HEK293 (cell line): Measurements from ENCODE around the gene MTARC2.

Experiments used
- REST ChIP-seq: fragments of 450-650 bp; formaldehyde crosslinking; IDR thresholded peaks from 2 replicates; pipeline ENCODE4 v1.5.1; 2016; ENCODE audit warnings: missing biosample characterization, missing genetic modification characterization
- ZBTB8A ChIP-seq: fragments of 450-650 bp; formaldehyde crosslinking; IDR thresholded peaks from 2 replicates; pipeline ENCODE4 v1.5.1; 2016; ENCODE audit warnings: missing biosample characterization, missing genetic modification characterization
- ZNF221 ChIP-seq: fragments of 450-650 bp; formaldehyde crosslinking; IDR thresholded peaks from 2 replicates; pipeline ENCODE4 v1.5.1; 2017; ENCODE audit warnings: missing biosample characterization, missing genetic modification characterization, borderline replicate concordance
- ZNF280D ChIP-seq: fragments of 450-650 bp; formaldehyde crosslinking; IDR thresholded peaks from 2 replicates; pipeline ENCODE4 v1.5.1; 2016; ENCODE audit warnings: missing biosample characterization, missing genetic modification characterization
- ZNF529 ChIP-seq: fragments of 450-650 bp; formaldehyde crosslinking; IDR thresholded peaks from 2 replicates; pipeline ENCODE4 v1.5.1; 2017; ENCODE audit warnings: missing genetic modification characterization, missing biosample characterization; ENCODE audit not compliant: insufficient replicate concordance
- ZNF560 ChIP-seq: fragments of 450-650 bp; formaldehyde crosslinking; IDR thresholded peaks from 2 replicates; pipeline ENCODE4 v1.5.1; 2017; ENCODE audit warnings: missing biosample characterization, missing genetic modification characterization, borderline replicate concordance
- ZNF768 ChIP-seq: fragments of 450-650 bp; formaldehyde crosslinking; IDR thresholded peaks from 2 replicates; pipeline ENCODE4 v1.5.1; 2018; ENCODE audit warnings: missing biosample characterization, mild to moderate bottlenecking, missing genetic modification characterization
- ZNF830 ChIP-seq: fragments of 450-650 bp; IDR thresholded peaks from 2 replicates; pipeline ENCODE4 v1.5.0; 2018; ENCODE audit warnings: missing biosample characterization, missing genetic modification characterization, low read depth, mild to moderate bottlenecking, moderate library complexity
- TF ChIP-seq, protein P1 (sequence below): fragments of 450-650 bp; formaldehyde crosslinking; IDR thresholded peaks from 2 replicates; pipeline ENCODE4 v1.5.1; 2016; ENCODE audit warnings: missing biosample characterization, missing genetic modification characterization
- TF ChIP-seq, protein P2 (sequence below): fragments of 450-650 bp; formaldehyde crosslinking; optimal IDR thresholded peaks from 2 replicates; pipeline ENCODE3; 2016; ENCODE audit warnings: missing biosample characterization, mild to moderate bottlenecking, missing genetic modification characterization

DNA sequence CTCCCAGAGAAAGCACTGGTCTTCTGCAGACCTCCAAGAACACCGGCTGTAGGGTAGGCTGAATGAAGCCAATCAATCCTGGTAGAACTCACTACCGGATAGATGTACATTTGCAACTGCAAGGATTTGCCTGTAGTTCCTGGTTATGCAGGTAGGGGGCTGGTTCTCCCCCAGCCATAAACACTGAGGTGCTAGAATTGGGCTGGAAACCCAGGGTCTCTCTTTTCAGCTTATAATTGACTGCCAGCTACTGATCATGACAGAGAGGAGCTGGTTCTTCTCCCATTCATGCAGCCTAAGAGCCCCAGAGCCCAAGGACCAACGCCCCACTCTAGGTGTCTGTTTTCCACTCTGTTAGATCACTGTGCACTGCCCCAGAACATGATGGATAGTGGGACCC, 21.5 kb upstream of the MTARC2 start:
- TF ChIP-seq, protein P1, sequence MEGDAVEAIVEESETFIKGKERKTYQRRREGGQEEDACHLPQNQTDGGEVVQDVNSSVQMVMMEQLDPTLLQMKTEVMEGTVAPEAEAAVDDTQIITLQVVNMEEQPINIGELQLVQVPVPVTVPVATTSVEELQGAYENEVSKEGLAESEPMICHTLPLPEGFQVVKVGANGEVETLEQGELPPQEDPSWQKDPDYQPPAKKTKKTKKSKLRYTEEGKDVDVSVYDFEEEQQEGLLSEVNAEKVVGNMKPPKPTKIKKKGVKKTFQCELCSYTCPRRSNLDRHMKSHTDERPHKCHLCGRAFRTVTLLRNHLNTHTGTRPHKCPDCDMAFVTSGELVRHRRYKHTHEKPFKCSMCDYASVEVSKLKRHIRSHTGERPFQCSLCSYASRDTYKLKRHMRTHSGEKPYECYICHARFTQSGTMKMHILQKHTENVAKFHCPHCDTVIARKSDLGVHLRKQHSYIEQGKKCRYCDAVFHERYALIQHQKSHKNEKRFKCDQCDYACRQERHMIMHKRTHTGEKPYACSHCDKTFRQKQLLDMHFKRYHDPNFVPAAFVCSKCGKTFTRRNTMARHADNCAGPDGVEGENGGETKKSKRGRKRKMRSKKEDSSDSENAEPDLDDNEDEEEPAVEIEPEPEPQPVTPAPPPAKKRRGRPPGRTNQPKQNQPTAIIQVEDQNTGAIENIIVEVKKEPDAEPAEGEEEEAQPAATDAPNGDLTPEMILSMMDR, result no peak
- TF ChIP-seq ZNF560 (tag by site-specific recombination) (no peak), ZNF830 (tag by site-specific recombination) (no peak), ZBTB8A (tag by site-specific recombination) (no peak), ZNF221 (no peak), ZNF280D (tag by site-specific recombination) (no peak), ZNF768 (tag by site-specific recombination) (no peak), REST (tag by site-specific recombination) (no peak), ZNF529 (no peak)
- TF ChIP-seq, protein P2, sequence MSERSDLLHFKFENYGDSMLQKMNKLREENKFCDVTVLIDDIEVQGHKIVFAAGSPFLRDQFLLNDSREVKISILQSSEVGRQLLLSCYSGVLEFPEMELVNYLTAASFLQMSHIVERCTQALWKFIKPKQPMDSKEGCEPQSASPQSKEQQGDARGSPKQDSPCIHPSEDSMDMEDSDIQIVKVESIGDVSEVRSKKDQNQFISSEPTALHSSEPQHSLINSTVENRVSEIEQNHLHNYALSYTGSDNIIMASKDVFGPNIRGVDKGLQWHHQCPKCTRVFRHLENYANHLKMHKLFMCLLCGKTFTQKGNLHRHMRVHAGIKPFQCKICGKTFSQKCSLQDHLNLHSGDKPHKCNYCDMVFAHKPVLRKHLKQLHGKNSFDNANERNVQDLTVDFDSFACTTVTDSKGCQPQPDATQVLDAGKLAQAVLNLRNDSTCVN (tag by site-specific recombination), result no peak
